IMR-90 (cell line): Measurements from ENCODE around the gene KCNMA1. TPM values are rescaled to one million over a fixed set of nuclear protein-coding genes. Genes with fewer than 3 reads are reported as not detected.

Experiments used
- ATAC-seq: fragments of 200-7000 bp; cut with Tn5 transposase; 2 replicates; pipeline ENCODE4 v1.9.1; 2020; ENCODE audit warnings: low read depth, mild to moderate bottlenecking, moderate library complexity
- BruUV-seq: library from RNA; stranded (reverse); fragments of 400-500 nt; replicated peaks from 2 replicates; lab custom pipeline; 2021; lab: Mats Ljungman, UMichigan
- CTCF ChIA-PET: fragments of 300-600 bp; formaldehyde crosslinking; extraction: SDS; loops from one replicate; lab custom pipeline; 2021; ENCODE audit warnings: antibody characterized with exemption; lab: Yijun Ruan, JAX
- POLR2A ChIA-PET: fragments of 300-600 bp; sonication (Branson Sonifier 250); formaldehyde crosslinking; loops from one replicate; lab custom pipeline; 2022; ENCODE audit warnings: antibody characterized with exemption; ENCODE audit not compliant: unreplicated experiment; lab: Charles Lee
- DNase-seq: peaks from one replicate; pipeline ENCODE4 v3.0.0; 2013
- H2AFZ ChIP-seq: replicated peaks from 2 replicates; pipeline ENCODE3; 2013; ENCODE audit warnings: low read length, mild to moderate bottlenecking; ENCODE audit not compliant: poor library complexity
- H2AK5ac ChIP-seq: 2 replicates; pipeline ENCODE4 v1.6.1; 2013; ENCODE audit warnings: low read depth, low read length, inconsistent platforms
- H2AK9ac ChIP-seq: replicated peaks from 2 replicates; pipeline ENCODE3; 2013; ENCODE audit warnings: mild to moderate bottlenecking, low read depth, low read length, moderate library complexity; ENCODE audit not compliant: poor library complexity
- H2BK120ac ChIP-seq: 2 replicates; pipeline ENCODE4 v1.6.1; 2013; ENCODE audit warnings: low read depth, low read length, inconsistent platforms
- H2BK15ac ChIP-seq: 3 replicates; pipeline ENCODE4 v1.6.1; 2013; ENCODE audit warnings: low read depth, low read length, inconsistent platforms
- H2BK20ac ChIP-seq: 2 replicates; pipeline ENCODE4 v1.6.1; 2013; ENCODE audit warnings: low read depth, mild to moderate bottlenecking, inconsistent platforms, low read length, moderate library complexity
- H2BK5ac ChIP-seq: 2 replicates; pipeline ENCODE4 v1.6.1; 2013; ENCODE audit warnings: mild to moderate bottlenecking, low read depth, low read length, inconsistent platforms; ENCODE audit not compliant: poor library complexity, severe bottlenecking
- H3K14ac ChIP-seq: replicated peaks from 2 replicates; pipeline ENCODE4 v1.6.1; 2013; ENCODE audit warnings: low read depth, low read length, inconsistent platforms
- H3K18ac ChIP-seq: 2 replicates; pipeline ENCODE4 v1.6.1; 2013; ENCODE audit warnings: low read depth, low read length, control low read depth
- H3K23ac ChIP-seq: 2 replicates; pipeline ENCODE4 v1.6.1; 2013; ENCODE audit warnings: low read depth, low read length, inconsistent platforms
- H3K27ac ChIP-seq: 2 replicates; pipeline ENCODE4 v1.5.1; 2013; ENCODE audit warnings: mild to moderate bottlenecking, control low read depth, low read length; ENCODE audit not compliant: insufficient read depth
- H3K27me3 ChIP-seq: 2 replicates; pipeline ENCODE4 v1.6.1; 2013; ENCODE audit warnings: low read length; ENCODE audit not compliant: control insufficient read depth, insufficient read depth
- H3K36me3 ChIP-seq: 2 replicates; pipeline ENCODE4 v1.6.1; 2013; ENCODE audit warnings: low read length, mixed read lengths; ENCODE audit not compliant: control insufficient read depth, insufficient read depth
- H3K4ac ChIP-seq: 2 replicates; pipeline ENCODE4 v1.6.1; 2013; ENCODE audit warnings: low read depth, low read length, inconsistent platforms
- H3K4me1 ChIP-seq: 2 replicates; pipeline ENCODE4 v1.6.1; 2013; ENCODE audit warnings: low read length, mixed read lengths; ENCODE audit not compliant: control insufficient read depth, insufficient read depth
- H3K4me2 ChIP-seq: 2 replicates; pipeline ENCODE4 v1.6.1; 2013; ENCODE audit warnings: low read depth, mild to moderate bottlenecking, control low read depth, low read length, moderate library complexity
- H3K4me3 ChIP-seq: 2 replicates; pipeline ENCODE4 v1.5.1; 2013; ENCODE audit warnings: low read depth, mild to moderate bottlenecking, control low read depth, low read length, moderate library complexity; ENCODE audit not compliant: insufficient read depth
- H3K56ac ChIP-seq: 2 replicates; pipeline ENCODE4 v1.6.1; 2013; ENCODE audit warnings: low read length, inconsistent platforms; ENCODE audit not compliant: insufficient read depth; ENCODE audit errors: extremely low read depth
- H3K79me1 ChIP-seq, 2 experiments: 2 replicates each; pipeline ENCODE4 v1.6.1; 2013; ENCODE audit warnings: low read length in 2 of 2, inconsistent platforms in 1 of 2, low read depth in 1 of 2
- H3K9ac ChIP-seq: 2 replicates; pipeline ENCODE4 v1.6.1; 2013; ENCODE audit warnings: low read depth, low read length, control low read depth
- H3K9me1 ChIP-seq: 2 replicates; pipeline ENCODE4 v1.6.1; 2013; ENCODE audit warnings: low read length, inconsistent platforms; ENCODE audit not compliant: insufficient read depth
- H3K9me3 ChIP-seq: 2 replicates; pipeline ENCODE4 v1.6.1; 2013; ENCODE audit warnings: low read length; ENCODE audit not compliant: control insufficient read depth, insufficient read depth
- H4K20me1 ChIP-seq: 2 replicates; pipeline ENCODE4 v1.6.1; 2013; ENCODE audit warnings: low read length, inconsistent platforms; ENCODE audit not compliant: insufficient read depth
- H4K5ac ChIP-seq: 2 replicates; pipeline ENCODE4 v1.6.1; 2013; ENCODE audit warnings: mild to moderate bottlenecking, low read depth, low read length, control low read depth
- H4K8ac ChIP-seq, 2 experiments: 2 replicates each; pipeline ENCODE4 v1.6.1; 2013; ENCODE audit warnings: low read depth in 2 of 2, low read length in 2 of 2, control low read depth in 1 of 2, inconsistent platforms in 1 of 2
- H4K91ac ChIP-seq: 2 replicates; pipeline ENCODE4 v1.6.1; 2013; ENCODE audit warnings: low read depth, low read length, inconsistent platforms; ENCODE audit not compliant: insufficient read depth
- CTCF ChIP-seq: conservative IDR thresholded peaks from 2 replicates; pipeline ENCODE4 v1.5.1; 2012; ENCODE audit warnings: mild to moderate bottlenecking, low read depth, low read length, improper control_type of control experiment
- MXI1 ChIP-seq: IDR thresholded peaks from 2 replicates; pipeline ENCODE4 v1.6.1; 2012; ENCODE audit warnings: low read depth, mild to moderate bottlenecking, low read length, moderate library complexity, borderline replicate concordance
- RCOR1 ChIP-seq: IDR thresholded peaks from 2 replicates; pipeline ENCODE4 v1.6.1; 2012; ENCODE audit warnings: mild to moderate bottlenecking, low read length, improper control_type of control experiment; ENCODE audit not compliant: insufficient replicate concordance
- RFX5 ChIP-seq: IDR thresholded peaks from 2 replicates; pipeline ENCODE4 v1.8.0; 2012; ENCODE audit warnings: low read depth, mild to moderate bottlenecking, low read length, moderate library complexity
- WGBS, 2 experiments: methylation state at CpG; one replicate each; pipeline versions ENCODE4 v1.1.5 to v1.1.7; 2013; ENCODE audit warnings: missing lambda C conversion rate in 2 of 2; ENCODE audit not compliant: insufficient read length in 1 of 2; ENCODE audit errors: extremely low coverage in 2 of 2; 5-methylcytosine and 5-hydroxymethylcytosine counted together
- dilution Hi-C: fragments of 300-500 bp; cut with HindIII; formaldehyde crosslinking; loops from one replicate; pipeline ENCODE4 v1.14.3; 2018; ENCODE audit warnings: low sequenced_read_pairs; ENCODE audit not compliant: unreplicated experiment
- in situ Hi-C: fragments of 300-500 bp; cut with MboI; formaldehyde crosslinking; loops from 3 replicates; pipeline ENCODE4 v1.14.3; 2019; ENCODE audit warnings: low sequenced_read_pairs, inconsistent platforms, mixed read lengths
- intact Hi-C: fragments of 100-400 bp; cut with micrococcal nuclease; formaldehyde crosslinking; loops from 2 replicates; pipeline ENCODE4 v1.10.0; 2022
- polyA plus RNA-seq, 3 experiments: library from polyadenylated mRNA; depleted of rRNA; stranded (reverse); fragments of >200 nt; gene quantifications; 2 replicates each; pipeline ENCODE4 v1.2.3, GENCODE V29; 2012; ENCODE audit warnings: low replicate concordance in 1 of 3
- total RNA-seq: library from RNA; depleted of rRNA; stranded (reverse); fragments of >200 nt; gene quantifications from 2 replicates; pipeline ENCODE4 v1.2.3, GENCODE V29; 2012

Gene KCNMA1
- total and polyA plus RNA-seq, 2 of the 4 experiments (the other 2 are of a cell fraction), result 25.6 to 29.6 TPM

- no peak for TF ChIP-seq RFX5
- TF ChIP-seq MXI1, result no peak
These were observed 534.4 kb downstream of the KCNMA1 start (continued) for GRCh38 chr10:77103213-77103612.

- Histone ChIP-seq H4K91ac (no peak overlapping the region), H3K4ac (no peak overlapping the region), H2BK5ac (no peak overlapping the region), H3K36me3 (no peaks in the 10 kb centered on the region), H2AK9ac (no peak overlapping the region), H3K9me3 (no peaks in the 10 kb centered on the region), H2AFZ (no peak overlapping the region), H3K27me3 (no peaks in the 10 kb centered on the region), H3K9me1 (peaks cover 9% of the 10 kb centered on the region), H3K56ac (no peak overlapping the region), H3K18ac (no peak overlapping the region), H3K23ac (no peak overlapping the region), H2BK120ac (no peak overlapping the region), H3K4me3 (no peak overlapping the region), H3K4me2 (no peak overlapping the region), H2BK20ac (no peak overlapping the region), H3K4me1 (peaks cover 17% of the 10 kb centered on the region), H2AK5ac (no peak overlapping the region), H3K79me1 (no peaks in the 10 kb centered on the region), H4K5ac (no peak overlapping the region), H2BK15ac (no peak overlapping the region), H4K20me1 (no peaks in the 10 kb centered on the region), H3K14ac (no peak overlapping the region), H3K27ac (no peak overlapping the region), H4K8ac (no peak overlapping the region), H3K9ac (no peak overlapping the region)
- DNase-seq (no peak), ATAC-seq (no peak)
- POLR2A ChIA-PET, result no interaction called here
- TF ChIP-seq CTCF (no peak), RCOR1 (no peak)
- BruUV-seq, result no TSS peak
- in situ Hi-C loops, result no loop called here
- dilution Hi-C loops, result no loop called here
- CTCF ChIA-PET, result no interaction called here
- WGBS, 2 experiments, result 100% methylated on average over 1 of the region's 5 CpGs; no CpG with 5 or more reads in 1 of the 2 experiments
- intact Hi-C loops, result no loop called here
These were observed 536.3 kb downstream of the KCNMA1 start for GRCh38 chr10:77101341-77101740.
